HCT116 (cell line): Measurements from ENCODE around the gene HSF4.

Source experiments
- CTCF ChIP-seq, 3 experiments: fragments of 200-600 bp in 1 of 3; sonication (generic) in 1 of 3; IDR thresholded peaks in 2 of 3; conservative IDR thresholded peaks in 1 of 3; 2 replicates each; pipeline ENCODE4 v1.5.1; 2012 to 2017; ENCODE audit warnings: low read depth in 2 of 3, low read length in 2 of 3, antibody characterized with exemption in 1 of 3, borderline replicate concordance in 1 of 3, control low read depth in 1 of 3, mild to moderate bottlenecking in 1 of 3, mixed read lengths in 1 of 3, mixed run types in 1 of 3, moderate library complexity in 1 of 3; ENCODE audit not compliant: insufficient read depth in 1 of 3
- EGR1 ChIP-seq: IDR thresholded peaks from 2 replicates; pipeline ENCODE4 v1.6.1; 2012; ENCODE audit warnings: low read depth
- EZH2 ChIP-seq: fragments of 200-600 bp; sonication (generic); IDR thresholded peaks from 2 replicates; pipeline ENCODE4 v1.6.1; 2017; ENCODE audit warnings: antibody characterized with exemption, mixed run types
- FOSL1 ChIP-seq: IDR thresholded peaks from 2 replicates; pipeline ENCODE4 v1.6.1; 2012; ENCODE audit warnings: low read depth
- POLR2A ChIP-seq: IDR thresholded peaks from 2 replicates; pipeline ENCODE4 v1.7.0; 2011; ENCODE audit warnings: borderline replicate concordance; ENCODE audit not compliant: insufficient read depth, insufficient read length; ENCODE audit errors: extremely low read depth
- POLR2AphosphoS5 ChIP-seq: IDR thresholded peaks from 2 replicates; pipeline ENCODE4 v1.6.1; 2011; ENCODE audit warnings: mild to moderate bottlenecking, low read depth, low read length, moderate library complexity
- RAD21 ChIP-seq: IDR thresholded peaks from 2 replicates; pipeline ENCODE4 v1.6.1; 2012; ENCODE audit warnings: low read depth, mild to moderate bottlenecking
- REST ChIP-seq: IDR thresholded peaks from 2 replicates; pipeline ENCODE4 v1.6.1; 2012; ENCODE audit warnings: low read depth
- SIN3A ChIP-seq: IDR thresholded peaks from 2 replicates; pipeline ENCODE4 v1.6.1; 2012; ENCODE audit warnings: low read depth
- TCF7L2 ChIP-seq: IDR thresholded peaks from 2 replicates; pipeline ENCODE4 v1.7.0; 2011; ENCODE audit warnings: borderline replicate concordance, inconsistent platforms; ENCODE audit not compliant: insufficient read depth, insufficient read length; ENCODE audit errors: extremely low read depth
- YY1 ChIP-seq: IDR thresholded peaks from 2 replicates; pipeline ENCODE4 v1.6.1; 2011; ENCODE audit warnings: low read length, low read depth, moderate library complexity, mild to moderate bottlenecking; ENCODE audit not compliant: insufficient replicate concordance; ENCODE audit errors: extremely low read depth
- ZFX ChIP-seq: fragments of 450-650 bp; IDR thresholded peaks from 2 replicates; pipeline ENCODE4 v1.6.1; 2017
- ZNF274 ChIP-seq: fragments of 200-500 bp; sonication (Bioruptor generic); IDR thresholded peaks from 2 replicates; pipeline ENCODE4 v1.6.1; 2014; ENCODE audit warnings: mild to moderate bottlenecking, low read depth, low read length, inconsistent platforms

GRCh38 chr16:67117716-67118115 is 46.8 kb upstream of the HSF4 start:
- TF ChIP-seq EZH2 (no peak), YY1 (no peak), RAD21 (no peak), TCF7L2 (no peak), REST (no peak), SIN3A (no peak), POLR2A (no peak), CTCF (IDR thresholded peaks at IDR 0.05 in 2 of 3, conservative IDR thresholded peaks at IDR 0.05 in 1 of 3; ENCODE audit: borderline replicate concordance in 1 of 3, insufficient read depth in 1 of 3, low read depth in 2 of 3, low read length in 2 of 3) (no peak), FOSL1 (no peak), POLR2AphosphoS5 (no peak), ZFX (no peak), EGR1 (no peak), ZNF274 (no peak)
